GM23338 (cell line): Measurements from ENCODE around the gene CHGA. TPM values are rescaled to one million over a fixed set of nuclear protein-coding genes. Genes with fewer than 3 reads are reported as not detected.

ENCODE experiments used
- ATAC-seq: fragments of 200-7000 bp; cut with Tn5 transposase; 3 replicates; pipeline ENCODE4 v1.9.1; 2020
- DNase-seq: peaks from one replicate; pipeline ENCODE4 v3.0.0-alpha.2; 2015; ENCODE audit warnings: low spot score
- H2AFZ ChIP-seq: fragments of 200-600 bp; sonication (generic); 2 replicates; pipeline ENCODE4 v1.8.0; 2016; ENCODE audit warnings: antibody characterized with exemption, mild to moderate bottlenecking, moderate library complexity
- H3F3A ChIP-seq: fragments of 200-600 bp; sonication (generic); replicated peaks from 2 replicates; pipeline ENCODE4 v1.8.0; 2017; ENCODE audit warnings: antibody characterized with exemption, mixed run types, low read depth
- H3K27ac ChIP-seq: fragments of 200-600 bp; sonication (generic); 2 replicates; pipeline ENCODE4 v1.6.1; 2016; ENCODE audit warnings: low read depth
- H3K27me3 ChIP-seq: fragments of 200-600 bp; sonication (generic); 2 replicates; pipeline ENCODE4 v1.8.0; 2016; ENCODE audit warnings: mild to moderate bottlenecking, mixed run types, moderate library complexity; ENCODE audit not compliant: insufficient read depth
- H3K36me3 ChIP-seq: fragments of 200-600 bp; sonication (generic); 2 replicates; pipeline ENCODE4 v1.8.0; 2016; ENCODE audit warnings: mild to moderate bottlenecking; ENCODE audit not compliant: insufficient read depth
- H3K4me1 ChIP-seq: fragments of 200-600 bp; sonication (generic); 2 replicates; pipeline ENCODE4 v1.8.0; 2016; ENCODE audit warnings: mild to moderate bottlenecking, moderate library complexity; ENCODE audit not compliant: insufficient read depth
- H3K4me2 ChIP-seq: fragments of 200-600 bp; sonication (generic); 2 replicates; pipeline ENCODE4 v1.7.1; 2017; ENCODE audit warnings: mixed run types
- H3K4me3 ChIP-seq: fragments of 200-600 bp; sonication (generic); 2 replicates; pipeline ENCODE4 v1.6.1; 2016; ENCODE audit warnings: mixed run types
- H3K79me2 ChIP-seq: fragments of 200-600 bp; sonication (generic); replicated peaks from 2 replicates; pipeline ENCODE4 v1.8.0; 2017; ENCODE audit warnings: mild to moderate bottlenecking; ENCODE audit not compliant: insufficient read depth
- H3K9me2 ChIP-seq: fragments of 200-600 bp; sonication (generic); 2 replicates; pipeline ENCODE4 v1.8.0; 2017; ENCODE audit not compliant: insufficient read depth
- H4K20me1 ChIP-seq: fragments of 200-600 bp; sonication (generic); replicated peaks from 2 replicates; pipeline ENCODE4 v1.8.0; 2017; ENCODE audit warnings: mild to moderate bottlenecking; ENCODE audit not compliant: insufficient read depth
- H3K27ac Mint-ChIP-seq: 2 replicates; pipeline ENCODE4 v1.8.0; 2020; ENCODE audit warnings: inconsistent platforms, mild to moderate bottlenecking, moderate library complexity, mixed read lengths
- H3K27me3 Mint-ChIP-seq: 3 replicates; pipeline ENCODE4 v1.8.0; 2022; ENCODE audit warnings: low read depth, mild to moderate bottlenecking, moderate library complexity, mixed read lengths, inconsistent platforms; ENCODE audit not compliant: insufficient read depth, poor library complexity
- H3K36me3 Mint-ChIP-seq: 3 replicates; pipeline ENCODE4 v1.8.0; 2021; ENCODE audit warnings: low read depth, mild to moderate bottlenecking, inconsistent platforms, moderate library complexity, mixed read lengths
- H3K4me1 Mint-ChIP-seq: 3 replicates; pipeline ENCODE4 v1.8.0; 2020; ENCODE audit warnings: mild to moderate bottlenecking, inconsistent platforms, mixed read lengths
- H3K4me3 Mint-ChIP-seq: 3 replicates; pipeline ENCODE4 v1.8.0; 2021; ENCODE audit warnings: moderate library complexity, mild to moderate bottlenecking, inconsistent platforms, mixed read lengths
- H3K9me3 Mint-ChIP-seq: 3 replicates; pipeline ENCODE4 v1.8.0; 2020; ENCODE audit warnings: moderate library complexity, mild to moderate bottlenecking, inconsistent platforms, mixed read lengths
- CREB1 ChIP-seq: fragments of 250-450 bp; sonication (Bioruptor Pico); IDR thresholded peaks from 2 replicates; pipeline ENCODE4 v1.5.0; 2020; ENCODE audit warnings: low read depth, mild to moderate bottlenecking, moderate library complexity
- ETS1 ChIP-seq: IDR thresholded peaks from 2 replicates; pipeline ENCODE4 v1.6.1; 2016; ENCODE audit warnings: antibody characterized with exemption
- POLR2AphosphoS5 ChIP-seq: IDR thresholded peaks from 2 replicates; pipeline ENCODE4 v1.6.1; 2016; ENCODE audit warnings: antibody characterized with exemption, low read depth
- ZNF114 ChIP-seq: fragments of 250-450 bp; sonication (Bioruptor Pico); IDR thresholded peaks from 2 replicates; pipeline ENCODE4 v1.5.0; 2020; ENCODE audit warnings: mild to moderate bottlenecking, moderate library complexity
- ZNF331 ChIP-seq: fragments of 250-450 bp; sonication (Bioruptor Pico); IDR thresholded peaks from 2 replicates; pipeline ENCODE4 v1.5.0; 2020; ENCODE audit warnings: low read depth, mild to moderate bottlenecking, moderate library complexity
- polyA plus RNA-seq: library from polyadenylated mRNA; unstranded; fragments of >200 nt; fragmentation: Nextera tagmentation; extraction: Ambion mirVana; gene quantifications from 2 replicates; pipeline ENCODE4 v1.2.1, GENCODE V29; 2016
- total RNA-seq: library from RNA; depleted of rRNA; stranded (reverse); fragments of >200 nt; shearing (Covaris generic); gene quantifications from 2 replicates; pipeline ENCODE4 v1.2.3, GENCODE V29; 2014
- TF ChIP-seq, protein P1 (sequence below): IDR thresholded peaks from one replicate; pipeline ENCODE4 v1.6.1; 2018; ENCODE audit warnings: antibody characterized with exemption; ENCODE audit not compliant: unreplicated experiment
- TF ChIP-seq, protein P2 (sequence below), 2 experiments: fragments of 200-600 bp in 1 of 2; sonication (generic) in 1 of 2; conservative IDR thresholded peaks; 2 replicates each; pipeline versions ENCODE4 v1.5.1 to v1.6.1; 2016 to 2017; ENCODE audit warnings: antibody characterized with exemption in 2 of 2, low read depth in 2 of 2, mild to moderate bottlenecking in 2 of 2, moderate library complexity in 1 of 2
- TF ChIP-seq, protein P3 (sequence below): fragments of 250-450 bp; sonication (Bioruptor Pico); IDR thresholded peaks from 2 replicates; pipeline ENCODE4 v1.5.0; 2020; ENCODE audit warnings: mild to moderate bottlenecking, moderate library complexity

The CHGA gene
- total and polyA plus RNA-seq, 2 experiments from 2014 or later = 13.9 to 19.6 TPM

- no peak overlapping the region for H3K4me2 ChIP-seq
- Mint-ChIP-seq H3K4me3 (no peak overlapping the region), H3K9me3 (no peaks in the 10 kb centered on the region), H3K27me3 (peaks cover 3% of the 10 kb centered on the region), H3K27ac (no peak overlapping the region), H3K36me3 (peaks cover 34% of the 10 kb centered on the region), H3K4me1 (peaks cover 4% of the 10 kb centered on the region; the same call in 1 of the 3 replicates)
- H2AFZ ChIP-seq = no peak overlapping the region
- H3K27ac ChIP-seq = no peak overlapping the region
- no peak overlapping the region for H3K4me3 ChIP-seq
- no peak for TF ChIP-seq ZNF331
- TF ChIP-seq, protein P1, sequence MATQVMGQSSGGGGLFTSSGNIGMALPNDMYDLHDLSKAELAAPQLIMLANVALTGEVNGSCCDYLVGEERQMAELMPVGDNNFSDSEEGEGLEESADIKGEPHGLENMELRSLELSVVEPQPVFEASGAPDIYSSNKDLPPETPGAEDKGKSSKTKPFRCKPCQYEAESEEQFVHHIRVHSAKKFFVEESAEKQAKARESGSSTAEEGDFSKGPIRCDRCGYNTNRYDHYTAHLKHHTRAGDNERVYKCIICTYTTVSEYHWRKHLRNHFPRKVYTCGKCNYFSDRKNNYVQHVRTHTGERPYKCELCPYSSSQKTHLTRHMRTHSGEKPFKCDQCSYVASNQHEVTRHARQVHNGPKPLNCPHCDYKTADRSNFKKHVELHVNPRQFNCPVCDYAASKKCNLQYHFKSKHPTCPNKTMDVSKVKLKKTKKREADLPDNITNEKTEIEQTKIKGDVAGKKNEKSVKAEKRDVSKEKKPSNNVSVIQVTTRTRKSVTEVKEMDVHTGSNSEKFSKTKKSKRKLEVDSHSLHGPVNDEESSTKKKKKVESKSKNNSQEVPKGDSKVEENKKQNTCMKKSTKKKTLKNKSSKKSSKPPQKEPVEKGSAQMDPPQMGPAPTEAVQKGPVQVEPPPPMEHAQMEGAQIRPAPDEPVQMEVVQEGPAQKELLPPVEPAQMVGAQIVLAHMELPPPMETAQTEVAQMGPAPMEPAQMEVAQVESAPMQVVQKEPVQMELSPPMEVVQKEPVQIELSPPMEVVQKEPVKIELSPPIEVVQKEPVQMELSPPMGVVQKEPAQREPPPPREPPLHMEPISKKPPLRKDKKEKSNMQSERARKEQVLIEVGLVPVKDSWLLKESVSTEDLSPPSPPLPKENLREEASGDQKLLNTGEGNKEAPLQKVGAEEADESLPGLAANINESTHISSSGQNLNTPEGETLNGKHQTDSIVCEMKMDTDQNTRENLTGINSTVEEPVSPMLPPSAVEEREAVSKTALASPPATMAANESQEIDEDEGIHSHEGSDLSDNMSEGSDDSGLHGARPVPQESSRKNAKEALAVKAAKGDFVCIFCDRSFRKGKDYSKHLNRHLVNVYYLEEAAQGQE = no peak
- TF ChIP-seq ETS1 = no peak
- TF ChIP-seq, protein P2, sequence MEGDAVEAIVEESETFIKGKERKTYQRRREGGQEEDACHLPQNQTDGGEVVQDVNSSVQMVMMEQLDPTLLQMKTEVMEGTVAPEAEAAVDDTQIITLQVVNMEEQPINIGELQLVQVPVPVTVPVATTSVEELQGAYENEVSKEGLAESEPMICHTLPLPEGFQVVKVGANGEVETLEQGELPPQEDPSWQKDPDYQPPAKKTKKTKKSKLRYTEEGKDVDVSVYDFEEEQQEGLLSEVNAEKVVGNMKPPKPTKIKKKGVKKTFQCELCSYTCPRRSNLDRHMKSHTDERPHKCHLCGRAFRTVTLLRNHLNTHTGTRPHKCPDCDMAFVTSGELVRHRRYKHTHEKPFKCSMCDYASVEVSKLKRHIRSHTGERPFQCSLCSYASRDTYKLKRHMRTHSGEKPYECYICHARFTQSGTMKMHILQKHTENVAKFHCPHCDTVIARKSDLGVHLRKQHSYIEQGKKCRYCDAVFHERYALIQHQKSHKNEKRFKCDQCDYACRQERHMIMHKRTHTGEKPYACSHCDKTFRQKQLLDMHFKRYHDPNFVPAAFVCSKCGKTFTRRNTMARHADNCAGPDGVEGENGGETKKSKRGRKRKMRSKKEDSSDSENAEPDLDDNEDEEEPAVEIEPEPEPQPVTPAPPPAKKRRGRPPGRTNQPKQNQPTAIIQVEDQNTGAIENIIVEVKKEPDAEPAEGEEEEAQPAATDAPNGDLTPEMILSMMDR (conservative IDR thresholded peaks at IDR 0.05; ENCODE audit: low read depth in 2 of 2) = no peak
- no peak for TF ChIP-seq CREB1 (CRISPR knock-in tag)
- no peak for TF ChIP-seq ZNF114 (CRISPR knock-in tag)
- TF ChIP-seq POLR2AphosphoS5 = no peak
- TF ChIP-seq, protein P3, sequence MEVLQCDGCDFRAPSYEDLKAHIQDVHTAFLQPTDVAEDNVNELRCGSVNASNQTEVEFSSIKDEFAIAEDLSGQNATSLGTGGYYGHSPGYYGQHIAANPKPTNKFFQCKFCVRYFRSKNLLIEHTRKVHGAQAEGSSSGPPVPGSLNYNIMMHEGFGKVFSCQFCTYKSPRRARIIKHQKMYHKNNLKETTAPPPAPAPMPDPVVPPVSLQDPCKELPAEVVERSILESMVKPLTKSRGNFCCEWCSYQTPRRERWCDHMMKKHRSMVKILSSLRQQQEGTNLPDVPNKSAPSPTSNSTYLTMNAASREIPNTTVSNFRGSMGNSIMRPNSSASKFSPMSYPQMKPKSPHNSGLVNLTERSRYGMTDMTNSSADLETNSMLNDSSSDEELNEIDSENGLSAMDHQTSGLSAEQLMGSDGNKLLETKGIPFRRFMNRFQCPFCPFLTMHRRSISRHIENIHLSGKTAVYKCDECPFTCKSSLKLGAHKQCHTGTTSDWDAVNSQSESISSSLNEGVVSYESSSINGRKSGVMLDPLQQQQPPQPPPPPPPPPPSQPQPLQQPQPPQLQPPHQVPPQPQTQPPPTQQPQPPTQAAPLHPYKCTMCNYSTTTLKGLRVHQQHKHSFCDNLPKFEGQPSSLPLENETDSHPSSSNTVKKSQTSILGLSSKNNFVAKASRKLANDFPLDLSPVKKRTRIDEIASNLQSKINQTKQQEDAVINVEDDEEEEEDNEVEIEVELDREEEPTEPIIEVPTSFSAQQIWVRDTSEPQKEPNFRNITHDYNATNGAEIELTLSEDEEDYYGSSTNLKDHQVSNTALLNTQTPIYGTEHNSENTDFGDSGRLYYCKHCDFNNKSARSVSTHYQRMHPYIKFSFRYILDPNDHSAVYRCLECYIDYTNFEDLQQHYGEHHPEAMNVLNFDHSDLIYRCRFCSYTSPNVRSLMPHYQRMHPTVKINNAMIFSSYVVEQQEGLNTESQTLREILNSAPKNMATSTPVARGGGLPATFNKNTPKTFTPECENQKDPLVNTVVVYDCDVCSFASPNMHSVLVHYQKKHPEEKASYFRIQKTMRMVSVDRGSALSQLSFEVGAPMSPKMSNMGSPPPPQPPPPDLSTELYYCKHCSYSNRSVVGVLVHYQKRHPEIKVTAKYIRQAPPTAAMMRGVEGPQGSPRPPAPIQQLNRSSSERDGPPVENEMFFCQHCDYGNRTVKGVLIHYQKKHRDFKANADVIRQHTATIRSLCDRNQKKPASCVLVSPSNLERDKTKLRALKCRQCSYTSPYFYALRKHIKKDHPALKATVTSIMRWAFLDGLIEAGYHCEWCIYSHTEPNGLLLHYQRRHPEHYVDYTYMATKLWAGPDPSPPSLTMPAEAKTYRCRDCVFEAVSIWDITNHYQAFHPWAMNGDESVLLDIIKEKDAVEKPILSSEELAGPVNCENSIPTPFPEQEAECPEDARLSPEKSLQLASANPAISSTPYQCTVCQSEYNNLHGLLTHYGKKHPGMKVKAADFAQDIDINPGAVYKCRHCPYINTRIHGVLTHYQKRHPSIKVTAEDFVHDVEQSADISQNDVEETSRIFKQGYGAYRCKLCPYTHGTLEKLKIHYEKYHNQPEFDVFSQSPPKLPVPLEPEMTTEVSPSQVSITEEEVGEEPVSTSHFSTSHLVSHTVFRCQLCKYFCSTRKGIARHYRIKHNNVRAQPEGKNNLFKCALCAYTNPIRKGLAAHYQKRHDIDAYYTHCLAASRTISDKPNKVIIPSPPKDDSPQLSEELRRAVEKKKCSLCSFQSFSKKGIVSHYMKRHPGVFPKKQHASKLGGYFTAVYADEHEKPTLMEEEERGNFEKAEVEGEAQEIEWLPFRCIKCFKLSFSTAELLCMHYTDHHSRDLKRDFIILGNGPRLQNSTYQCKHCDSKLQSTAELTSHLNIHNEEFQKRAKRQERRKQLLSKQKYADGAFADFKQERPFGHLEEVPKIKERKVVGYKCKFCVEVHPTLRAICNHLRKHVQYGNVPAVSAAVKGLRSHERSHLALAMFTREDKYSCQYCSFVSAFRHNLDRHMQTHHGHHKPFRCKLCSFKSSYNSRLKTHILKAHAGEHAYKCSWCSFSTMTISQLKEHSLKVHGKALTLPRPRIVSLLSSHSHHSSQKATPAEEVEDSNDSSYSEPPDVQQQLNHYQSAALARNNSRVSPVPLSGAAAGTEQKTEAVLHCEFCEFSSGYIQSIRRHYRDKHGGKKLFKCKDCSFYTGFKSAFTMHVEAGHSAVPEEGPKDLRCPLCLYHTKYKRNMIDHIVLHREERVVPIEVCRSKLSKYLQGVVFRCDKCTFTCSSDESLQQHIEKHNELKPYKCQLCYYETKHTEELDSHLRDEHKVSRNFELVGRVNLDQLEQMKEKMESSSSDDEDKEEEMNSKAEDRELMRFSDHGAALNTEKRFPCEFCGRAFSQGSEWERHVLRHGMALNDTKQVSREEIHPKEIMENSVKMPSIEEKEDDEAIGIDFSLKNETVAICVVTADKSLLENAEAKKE (CRISPR knock-in tag) = no peak
- no peaks in the 10 kb centered on the region for H3K9me2 ChIP-seq
- no peaks in the 10 kb centered on the region for H3K4me1 ChIP-seq
- no peak for ATAC-seq
- H3K79me2 ChIP-seq = no peaks in the 10 kb centered on the region
- no peaks in the 10 kb centered on the region for H3K36me3 ChIP-seq
- 0 out of 2 replicates have a peak, but pooled peaks cover 4% of the 10 kb centered on the region for H4K20me1 ChIP-seq
- H3F3A ChIP-seq = no peaks in the 10 kb centered on the region
- H3K27me3 ChIP-seq = no peaks in the 10 kb centered on the region
- no peak for DNase-seq
These were observed 8.9 kb downstream of the CHGA start for GRCh38 chr14:92931681-92932447.
